T-helper 1 cell treated with Interleukin-12 subunit alpha and Interleukin-12 subunit beta and Interleukin-4 antibody, amounts not matched to agents 30 ng/mL and 1 ng/mL, for 36 hours (primary cell): Measurements from ENCODE around the gene CCDC51. TPM values are rescaled to one million over a fixed set of nuclear protein-coding genes. Genes with fewer than 3 reads are reported as not detected.

Experiments
- intact Hi-C: fragments of 100-400 bp; cut with micrococcal nuclease; formaldehyde crosslinking; loops from one replicate; pipeline ENCODE4 v1.15.1; 2024
- total RNA-seq: library from RNA; stranded (reverse); gene quantifications from 2 replicates; pipeline ENCODE4 v1.2.3, GENCODE V29; 2022

CCDC51 gene
- total RNA-seq, 1 donor from 2014 or later, result 16.7 TPM

DNA sequence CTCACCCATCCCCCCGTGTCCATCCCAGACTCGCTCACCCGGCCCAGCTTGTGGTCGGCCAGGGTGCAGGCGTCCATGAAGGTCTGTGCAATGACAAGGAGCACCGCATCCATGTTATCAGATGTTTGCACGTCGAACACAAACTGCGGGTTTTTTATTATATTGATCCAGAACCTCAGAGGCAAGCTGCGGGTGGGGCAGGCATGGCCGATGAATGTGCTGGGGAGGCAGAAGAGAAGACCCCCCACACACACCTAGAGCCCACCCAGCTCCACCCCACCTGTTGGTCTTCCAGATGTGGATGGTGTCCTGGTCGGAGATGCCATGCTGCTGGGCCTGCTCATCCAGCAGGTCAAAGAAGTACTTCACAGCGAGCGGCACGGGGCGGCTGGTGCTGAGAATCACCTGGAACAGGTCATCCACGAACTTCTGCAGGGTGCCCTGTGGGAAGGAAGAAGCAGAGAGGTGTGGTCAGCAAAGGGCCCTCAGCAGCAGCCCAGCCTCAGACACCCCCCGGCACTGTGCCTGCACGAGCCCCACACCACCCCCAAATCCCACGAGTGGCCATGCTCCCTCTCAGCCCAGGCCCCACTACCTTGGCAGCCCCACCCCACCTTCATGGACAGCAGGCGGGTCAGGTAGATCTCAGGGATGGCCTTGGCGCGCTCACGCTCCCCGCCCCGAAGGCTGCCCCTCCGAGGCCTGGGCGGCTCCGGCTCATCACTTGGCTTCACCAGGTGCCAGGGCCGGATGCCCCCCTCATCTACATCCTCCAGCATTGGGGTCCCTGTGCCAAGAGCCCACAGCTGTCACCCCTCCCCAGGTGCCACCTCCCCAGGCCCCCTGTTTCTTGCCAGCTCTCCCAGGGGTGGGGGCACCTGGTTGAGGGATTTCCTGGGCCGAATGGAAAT, 30.4 kb downstream of the CCDC51 start:
- intact Hi-C loops, result no loop called here

DNA sequence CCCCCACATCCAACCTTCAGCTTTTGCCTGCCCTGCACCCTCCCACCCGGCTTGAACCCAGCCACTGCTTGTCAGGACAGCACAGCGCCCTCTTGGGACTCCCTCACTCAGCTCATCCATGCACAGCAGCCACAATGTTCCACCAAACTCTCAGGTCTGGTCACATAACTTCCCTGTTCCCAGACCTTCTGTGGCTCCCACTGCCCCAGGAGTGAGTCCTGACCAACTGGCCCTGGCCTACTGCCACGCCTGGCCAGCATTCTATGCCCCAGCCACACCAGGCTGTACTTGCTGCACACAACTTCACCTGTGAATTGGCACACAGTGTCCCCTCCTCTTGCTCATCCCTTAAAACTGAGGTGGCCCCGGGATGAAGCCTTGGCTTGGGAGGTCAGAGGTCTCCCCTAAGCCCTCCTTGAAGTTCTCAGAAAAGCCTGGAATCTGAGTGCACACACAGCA, 31.1 kb downstream of the CCDC51 start:
- intact Hi-C loops, result no loop called here

DNA sequence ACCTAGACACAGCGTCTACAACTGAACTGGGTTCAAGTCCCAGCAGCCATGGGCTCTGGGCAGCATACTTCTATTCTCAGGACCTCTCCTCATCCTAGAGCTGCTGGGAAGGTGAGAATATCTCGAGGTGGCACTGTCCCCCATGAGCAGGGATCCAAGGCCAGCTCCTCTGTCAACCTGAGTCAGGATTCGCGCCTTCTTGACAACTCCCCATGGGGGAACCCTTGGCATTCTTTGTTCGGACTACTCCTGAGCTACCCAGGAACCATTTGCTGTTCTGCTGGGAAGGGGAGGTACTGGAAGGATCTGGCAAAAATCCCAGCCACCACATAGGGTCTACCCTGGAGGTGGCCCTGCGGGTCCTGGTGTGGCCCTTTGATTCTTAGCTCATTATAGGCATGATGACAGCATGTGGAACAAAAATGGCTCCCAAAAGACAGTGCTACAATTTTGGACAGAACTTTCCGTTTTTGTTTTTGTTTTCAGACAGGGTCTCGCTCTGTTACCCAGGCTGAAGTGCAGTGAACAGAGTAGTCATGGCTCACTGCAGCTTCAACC, 32.3 kb downstream of the CCDC51 start:
- intact Hi-C loops, result no loop called here

DNA sequence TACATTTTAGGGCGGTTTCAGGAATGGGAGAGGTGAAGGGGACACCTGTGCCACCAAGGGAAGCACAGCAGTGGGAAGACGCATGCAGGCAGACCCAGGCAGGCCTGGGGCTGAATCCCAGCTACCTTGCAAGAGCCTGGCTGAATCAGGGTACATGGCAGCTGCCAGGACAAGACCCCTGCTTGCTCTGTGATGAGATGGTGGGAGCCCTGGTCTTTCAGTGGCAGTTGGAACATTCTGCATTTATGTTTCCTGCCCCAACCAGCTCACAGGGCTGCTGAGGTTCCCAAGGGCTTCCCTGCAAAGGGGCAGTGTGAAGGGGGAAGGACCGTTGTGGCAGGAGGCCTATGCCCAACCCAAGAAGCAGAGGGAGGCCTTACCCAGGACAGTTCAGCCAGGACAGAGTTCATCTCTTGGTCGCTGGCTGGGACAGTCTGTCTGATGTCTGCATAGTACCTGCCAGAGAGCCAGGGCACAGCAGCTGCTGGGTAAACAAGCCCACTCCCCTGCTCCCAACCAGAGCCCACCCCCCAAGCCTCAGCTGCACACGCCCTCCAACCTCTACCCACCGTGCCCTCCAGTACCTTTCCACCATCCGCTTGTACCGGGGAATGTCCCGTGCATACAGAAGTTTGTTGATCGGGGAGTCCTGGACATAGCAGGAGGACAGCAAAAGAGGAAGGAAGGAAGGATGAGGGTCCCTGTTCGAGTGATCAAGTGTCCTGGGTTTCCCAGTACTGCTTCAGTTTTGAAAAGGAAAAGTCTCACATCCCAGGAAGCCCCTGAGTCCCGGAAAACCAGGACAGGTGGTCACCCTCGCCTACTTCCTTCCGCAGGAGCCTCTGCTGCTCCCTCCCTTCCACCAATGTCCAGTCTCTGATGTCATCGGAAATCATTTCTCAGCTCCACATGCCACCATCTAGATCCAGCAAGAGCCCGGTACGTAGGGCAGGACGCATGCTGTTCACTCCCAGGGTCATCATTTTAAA, 33.2 kb downstream of the CCDC51 start:
- intact Hi-C loops, result no loop called here

DNA sequence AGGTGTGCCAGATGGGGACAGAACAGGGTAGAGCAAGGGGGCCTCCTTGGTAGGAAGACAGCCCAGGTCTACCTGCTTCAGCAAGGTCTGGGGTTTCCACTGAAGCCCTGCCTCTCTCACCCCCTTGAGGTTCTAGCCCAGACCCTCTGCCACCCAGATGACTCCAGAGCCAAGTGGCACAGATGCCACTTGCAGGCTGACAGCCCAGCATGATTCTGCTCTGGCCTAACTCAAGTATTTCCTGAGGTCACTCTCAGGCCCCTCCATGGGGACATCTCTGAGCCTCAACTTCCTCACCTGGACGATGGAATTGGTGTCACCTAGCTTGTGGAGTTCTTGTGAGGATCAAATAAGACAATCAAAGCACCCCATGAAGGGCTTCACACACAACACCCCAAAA, 33.9 kb downstream of the CCDC51 start:
- intact Hi-C loops, result no loop called here

DNA sequence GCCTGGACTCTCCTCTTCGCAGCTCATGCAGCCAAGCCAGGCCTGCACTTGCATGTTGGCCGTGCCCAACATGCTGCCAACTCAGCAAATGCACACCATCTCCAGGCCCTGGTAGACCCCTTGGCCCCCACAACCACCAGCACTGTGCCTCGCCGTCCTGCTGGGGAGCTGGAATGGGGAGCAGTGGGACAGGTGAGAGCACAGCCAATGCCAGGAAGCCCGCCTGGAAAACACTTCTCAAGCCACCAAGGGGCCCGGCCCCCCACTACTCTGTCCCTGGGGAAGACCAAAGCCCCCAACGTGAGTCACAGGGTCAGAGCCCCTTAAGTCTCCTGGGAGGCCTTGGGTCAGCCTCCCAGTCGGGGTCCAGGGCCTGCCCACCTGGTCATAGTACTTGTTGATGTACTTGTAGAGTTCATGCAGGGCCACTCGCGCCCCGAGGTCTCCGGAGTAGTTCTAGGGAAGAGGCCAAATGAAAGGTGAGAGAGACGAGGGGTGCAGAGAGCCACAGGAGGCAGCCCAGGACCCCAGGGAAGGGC, 34.5 kb downstream of the CCDC51 start:
- intact Hi-C loops, result no loop called here

DNA sequence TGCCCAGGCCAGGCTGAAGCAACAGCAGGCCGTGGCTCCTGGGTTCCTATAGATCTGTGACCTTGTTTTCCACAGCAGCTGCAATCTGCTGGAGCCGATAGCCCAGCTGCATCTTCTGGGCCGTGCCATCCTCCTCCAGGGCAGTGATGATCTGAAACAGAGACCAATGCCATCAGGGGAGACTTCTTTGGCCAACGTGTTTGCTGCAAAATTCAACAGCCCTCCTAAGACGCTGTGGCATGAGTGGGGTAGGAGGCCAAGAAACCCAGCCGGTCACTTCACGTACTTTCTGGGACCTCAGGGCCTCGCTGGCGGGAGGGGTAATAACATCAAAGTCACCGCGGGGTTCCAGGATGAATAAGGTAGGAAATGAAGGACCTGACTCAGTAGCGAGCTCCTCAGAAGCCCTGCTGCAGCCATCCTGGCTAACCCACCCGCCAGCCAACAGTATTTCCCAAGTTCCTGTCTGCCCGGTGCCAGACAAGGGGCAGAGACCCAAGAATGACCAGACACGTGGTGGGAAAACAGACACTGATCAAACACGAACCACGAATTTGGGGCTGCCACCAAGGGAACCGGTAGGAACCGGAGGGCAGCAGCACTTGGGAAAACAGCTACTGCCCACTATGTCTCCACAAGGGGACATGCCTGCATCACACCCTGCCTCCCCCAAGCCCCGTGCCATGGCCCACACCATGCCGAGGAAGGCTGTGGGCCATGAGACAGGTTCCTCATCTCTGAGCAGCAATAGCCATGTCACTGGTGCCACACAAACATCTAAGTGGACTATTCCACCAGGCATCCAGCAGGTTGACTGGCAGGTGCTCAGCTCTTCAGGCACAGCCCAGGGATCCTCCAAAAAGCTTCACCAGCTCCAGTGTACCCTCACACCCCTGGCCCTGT, 35.2 kb downstream of the CCDC51 start:
- intact Hi-C loops, result loop anchor here (5.0 kb wide), 1 partner anchor 333 kb away; no protein-coding TSS in a partner anchor

DNA sequence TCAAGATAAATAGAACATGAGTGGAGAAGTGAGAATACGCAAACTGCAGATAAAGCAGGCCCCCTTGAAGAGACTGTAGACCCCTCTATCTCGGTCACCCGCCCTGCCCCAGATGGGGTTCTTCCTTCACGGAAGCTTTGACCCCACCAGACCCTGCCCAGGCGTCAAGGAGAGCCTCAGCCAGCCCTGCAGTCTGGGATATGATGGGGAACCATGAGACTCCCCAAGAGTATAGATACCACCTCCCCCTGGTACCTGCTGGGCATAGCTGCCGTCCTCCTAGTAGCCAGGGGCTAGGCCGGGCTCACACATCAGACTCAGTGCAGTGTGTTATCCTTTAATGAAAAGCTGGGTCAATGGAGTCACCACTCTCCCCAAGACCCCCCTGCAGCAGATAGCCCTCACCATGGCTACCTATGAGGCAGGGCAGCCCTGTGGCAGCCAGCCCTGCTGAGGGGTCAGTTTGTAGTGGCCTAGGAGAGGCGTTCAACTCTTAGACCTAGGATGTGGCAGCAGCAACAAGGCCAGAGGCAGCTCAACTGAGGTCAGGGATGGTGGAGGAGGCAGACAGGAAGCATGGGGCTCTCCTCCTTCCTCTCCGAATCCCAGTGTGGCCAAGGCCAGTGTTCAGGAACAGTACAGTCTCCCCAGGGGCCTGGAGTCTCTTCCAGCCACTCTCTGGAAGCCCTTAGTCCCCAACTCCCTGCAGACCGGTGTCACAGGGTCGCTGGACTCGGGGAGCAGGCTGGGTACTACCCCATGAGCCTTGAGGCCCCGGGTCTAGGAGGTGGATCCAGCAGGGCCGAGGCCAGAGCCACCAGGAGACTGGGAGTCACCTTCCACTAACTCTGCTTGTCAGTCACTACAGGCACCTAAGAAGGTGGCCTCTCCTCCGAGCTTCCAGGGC, 36.1 kb downstream of the CCDC51 start:
- intact Hi-C loops, result loop anchor here (5.0 kb wide), 1 partner anchor 334 kb away; no protein-coding TSS in a partner anchor

DNA sequence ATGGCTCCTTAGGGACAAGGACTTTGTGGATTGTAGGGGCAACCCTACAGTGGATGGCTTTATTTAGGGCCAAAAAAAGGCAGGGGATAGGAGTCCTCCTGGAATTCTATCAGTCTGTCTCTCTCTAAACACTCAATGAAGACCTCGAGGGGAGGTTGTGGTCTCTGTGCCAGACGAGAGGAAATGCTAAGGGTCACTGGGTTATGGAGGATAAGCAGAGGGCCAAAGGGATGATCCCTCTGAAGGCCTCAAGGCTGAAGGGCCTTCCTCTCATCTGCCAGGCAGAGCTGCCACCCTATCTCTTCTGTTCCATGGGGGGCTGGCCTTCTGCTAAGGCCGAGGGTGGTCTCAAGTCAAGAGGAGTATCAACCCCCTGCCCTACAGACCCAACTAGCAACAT, 37.0 kb downstream of the CCDC51 start:
- intact Hi-C loops, result loop anchor here (5.0 kb wide), 1 partner anchor 334 kb away; no protein-coding TSS in a partner anchor

DNA sequence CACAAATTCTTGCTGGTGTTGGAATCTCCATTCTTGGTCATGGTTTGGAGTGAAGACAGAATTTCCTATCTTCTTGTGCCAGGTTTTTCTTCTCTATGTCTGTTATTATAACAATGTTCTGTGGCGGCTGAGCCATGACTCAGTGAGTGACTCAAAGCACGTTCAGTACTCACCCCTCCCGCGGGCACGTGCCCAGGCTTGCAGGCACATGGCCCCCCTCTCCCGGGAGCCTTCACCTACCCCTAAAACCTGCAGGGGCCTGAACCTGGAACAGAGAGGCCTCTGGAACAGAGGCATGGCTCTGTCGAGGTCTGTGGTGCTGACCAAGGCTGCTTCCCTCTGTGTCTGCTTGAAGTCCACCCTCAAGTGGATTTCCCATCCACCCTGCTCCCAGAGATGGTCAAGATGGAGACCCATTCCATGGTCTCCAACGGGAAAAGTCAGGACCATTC, 37.6 kb downstream of the CCDC51 start:
- intact Hi-C loops, result loop anchor here (5.0 kb wide), 1 partner anchor 335 kb away; no protein-coding TSS in a partner anchor

DNA sequence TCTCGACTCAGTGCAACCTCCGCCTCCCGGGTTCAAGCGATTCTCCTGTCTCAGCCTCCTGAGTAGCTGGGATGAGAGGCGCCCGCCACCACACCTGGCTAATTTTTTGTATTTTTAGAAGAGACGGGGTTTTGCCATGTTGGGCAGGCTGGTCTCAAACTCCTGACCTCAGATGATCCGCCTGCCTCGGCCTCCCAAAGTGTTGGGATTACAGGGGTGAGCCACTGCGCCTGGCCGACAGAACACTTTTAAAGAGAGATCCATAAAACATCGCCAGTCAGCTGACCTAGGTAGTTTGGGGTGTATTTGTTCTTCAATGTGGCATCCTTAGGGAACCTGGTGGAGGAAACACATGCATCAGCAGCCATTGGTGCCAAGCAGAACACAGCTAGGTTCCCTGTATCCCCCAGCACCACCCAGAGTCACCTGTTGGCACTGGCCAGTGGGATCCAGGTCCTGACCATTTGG, 38.5 kb downstream of the CCDC51 start:
- intact Hi-C loops, result loop anchor here (1.0 to 5.0 kb wide), 10 partner anchors 35 to 336 kb away; partner anchors contain the start of genes CCDC51, NCKIPSD, SLC26A6 and TMA7

DNA sequence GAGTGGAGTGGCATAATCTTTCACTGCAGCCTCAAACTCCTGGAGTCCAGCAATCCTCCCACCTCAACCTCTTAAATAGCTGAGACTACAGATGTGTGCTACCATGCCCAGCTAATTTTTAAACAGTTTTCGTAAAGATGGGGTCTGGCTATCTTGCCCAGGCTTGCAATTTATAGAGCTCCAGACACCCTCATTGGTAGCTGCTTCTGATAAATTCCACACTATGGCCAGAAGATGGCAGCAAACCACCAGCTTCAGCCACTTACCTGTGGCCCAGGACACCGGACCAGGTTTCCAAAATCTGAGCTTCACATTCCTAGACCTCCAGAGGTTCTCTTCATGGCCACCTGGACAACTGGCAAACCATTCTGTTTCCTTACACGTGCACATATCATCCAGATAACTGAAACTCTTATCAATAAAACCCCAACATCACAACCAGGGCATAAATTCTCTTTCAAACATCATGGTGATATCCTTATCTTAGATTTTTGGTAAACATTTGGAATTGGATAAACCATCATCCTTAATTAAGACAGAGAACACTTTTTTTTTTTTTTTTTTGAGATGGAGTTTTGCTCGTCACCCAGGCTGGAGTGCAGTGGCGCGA, 39.0 kb downstream of the CCDC51 start:
- intact Hi-C loops, result loop anchor here (1.0 to 5.0 kb wide), 10 partner anchors 35 to 336 kb away; partner anchors contain the start of genes CCDC51, NCKIPSD, SLC26A6 and TMA7

DNA sequence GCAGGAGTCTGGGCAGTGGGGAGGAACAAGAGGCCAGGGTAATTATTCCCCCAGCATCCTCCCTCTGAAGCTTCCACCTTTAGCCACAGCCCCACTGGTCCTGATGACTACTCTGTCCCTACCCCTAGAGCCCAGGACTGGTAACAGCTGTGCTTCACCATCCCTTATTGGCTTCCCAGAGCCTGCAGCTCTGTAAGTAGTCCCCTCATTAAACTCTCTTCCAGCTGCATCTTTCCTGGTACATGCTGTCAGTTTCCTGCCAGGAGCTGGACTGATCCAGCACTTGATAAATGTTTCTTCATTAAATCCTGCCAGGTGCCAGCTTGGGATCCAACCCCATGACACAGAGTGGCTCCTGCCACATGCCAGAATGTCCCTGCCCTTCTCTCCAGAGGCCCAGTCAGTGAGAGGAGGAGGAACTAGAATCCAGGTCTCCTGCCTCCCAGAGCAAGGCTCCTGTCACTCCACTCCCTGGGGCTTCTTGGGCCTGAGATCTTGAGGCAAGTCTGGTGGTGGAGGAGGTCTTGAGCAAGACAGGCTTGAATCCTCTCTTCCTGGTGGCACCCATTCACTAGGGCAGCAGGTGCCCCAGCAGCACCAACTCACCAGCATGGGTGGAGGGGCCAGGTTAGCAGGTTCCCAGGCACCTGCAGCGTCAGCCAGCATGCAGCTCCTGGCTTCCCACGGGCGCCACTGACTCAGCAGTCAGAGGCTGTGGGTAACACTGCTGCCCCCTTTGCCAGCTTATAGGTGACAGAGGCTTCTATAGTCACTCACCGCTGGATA, 40.3 kb downstream of the CCDC51 start:
- intact Hi-C loops, result loop anchor here (5.0 kb wide), 1 partner anchor 338 kb away; no protein-coding TSS in a partner anchor

DNA sequence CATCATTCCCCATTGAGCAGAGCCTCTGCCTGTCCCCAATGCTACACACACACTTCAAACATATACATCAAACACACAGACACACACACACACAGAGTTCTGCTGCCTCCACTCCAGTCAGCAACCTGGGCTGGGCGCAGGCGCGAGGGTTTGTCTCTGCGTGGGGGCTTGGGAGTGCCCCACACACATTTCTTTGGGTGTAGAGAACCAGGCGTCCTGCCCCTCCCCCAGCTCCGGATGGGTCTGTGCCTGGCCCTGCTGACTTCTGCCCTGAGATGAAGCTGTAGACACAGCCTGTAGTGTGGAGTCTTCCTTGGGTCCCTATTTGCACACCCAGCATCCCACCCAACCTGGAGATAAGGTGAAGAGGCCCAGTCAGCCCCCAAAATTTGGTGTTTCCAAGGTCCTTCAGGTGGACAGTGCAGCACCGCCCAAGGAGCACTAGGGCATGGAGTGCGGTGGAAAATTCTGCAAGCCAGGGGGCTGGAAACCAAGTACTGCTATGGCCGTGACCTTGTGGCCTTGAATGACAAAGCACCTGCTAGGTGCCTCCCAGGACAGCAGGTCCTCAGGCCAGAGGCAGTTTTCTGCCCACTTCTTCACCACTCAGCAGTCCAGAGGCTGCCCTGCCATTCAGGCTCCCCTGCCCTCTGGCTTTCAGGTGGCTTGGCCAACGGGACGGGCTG, 41.1 kb downstream of the CCDC51 start:
- intact Hi-C loops, result no loop called here

DNA sequence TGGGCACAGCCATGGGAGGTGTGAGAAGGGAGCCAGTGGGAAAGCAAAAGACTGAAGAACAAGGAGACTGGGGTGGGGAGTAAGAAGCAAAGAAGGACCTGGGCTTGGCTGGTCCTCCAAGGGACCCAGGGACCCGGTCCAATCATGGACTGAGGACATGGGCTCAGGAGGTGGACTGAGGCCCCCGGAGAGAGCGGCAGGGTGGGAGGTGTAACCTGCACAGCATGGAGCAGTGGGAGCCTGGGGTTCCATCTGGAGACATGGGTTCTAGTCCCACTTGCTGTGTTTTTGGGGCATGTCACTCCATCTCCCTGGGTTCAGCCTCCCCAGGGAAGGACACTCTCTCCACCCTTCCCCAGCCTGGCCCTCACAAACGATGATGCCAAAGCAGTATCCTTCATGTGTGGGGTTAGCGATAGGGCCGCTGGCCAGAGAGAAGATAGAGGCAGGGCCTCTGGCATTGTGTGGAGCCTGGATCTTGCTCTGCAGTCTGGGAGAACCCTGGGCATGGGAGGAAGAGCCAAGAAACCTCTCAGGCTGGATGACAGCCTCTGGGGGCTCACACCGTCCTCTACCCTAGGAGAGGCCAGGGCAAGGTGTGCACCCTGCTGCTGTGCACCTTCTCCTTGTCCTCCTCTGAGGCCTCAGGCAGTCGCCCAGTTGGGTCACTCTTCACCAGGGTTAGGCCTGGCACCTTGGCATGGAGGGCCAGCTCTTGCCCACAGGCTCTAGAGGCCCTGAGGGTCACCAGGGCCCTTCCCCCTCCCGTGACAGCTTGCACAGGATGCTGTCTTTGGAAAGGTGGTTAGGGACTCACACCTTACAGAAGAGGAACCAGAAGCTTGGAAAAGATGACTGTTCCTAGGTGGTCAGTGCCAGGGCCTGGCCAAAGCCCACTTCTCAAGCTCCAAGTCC, 41.9 kb downstream of the CCDC51 start:
- intact Hi-C loops, result no loop called here
